ENCODE data around the gene CCSER1.

Gene CCSER1

GRCh38 chr4:90127223-90127705 is at the start of gene CCSER1:
CCSER1 (plus strand) TSS chr4:90127394.
- DNase-seq, result peak; percentile 67

GRCh38 chr4:90078440-90078839 is 48.8 kb upstream of the CCSER1 start:
- no peak for DNase-seq

DNA sequence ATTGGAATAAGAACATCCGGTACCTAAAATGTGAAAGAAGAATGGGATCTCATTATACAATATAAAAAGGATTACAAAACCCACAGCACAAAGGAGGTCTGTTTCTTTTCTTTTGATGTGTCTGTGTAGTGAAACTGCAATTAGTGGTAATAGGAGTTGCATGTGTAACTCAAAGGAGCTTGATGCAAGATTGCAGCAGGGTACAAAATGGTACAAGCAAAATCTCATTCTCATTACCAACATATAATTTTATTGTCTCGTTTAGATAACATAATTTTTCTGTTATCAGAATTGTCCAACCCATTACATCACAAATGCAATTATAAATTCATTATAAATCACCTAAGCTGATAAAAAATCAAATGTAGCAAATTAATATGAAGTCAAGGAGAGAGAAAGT is 47.1 kb upstream of the CCSER1 start:
- no peak for DNase-seq

GRCh38 chr4:90081432-90082144 is 45.6 kb upstream of the CCSER1 start:
- no peak for DNase-seq

DNA sequence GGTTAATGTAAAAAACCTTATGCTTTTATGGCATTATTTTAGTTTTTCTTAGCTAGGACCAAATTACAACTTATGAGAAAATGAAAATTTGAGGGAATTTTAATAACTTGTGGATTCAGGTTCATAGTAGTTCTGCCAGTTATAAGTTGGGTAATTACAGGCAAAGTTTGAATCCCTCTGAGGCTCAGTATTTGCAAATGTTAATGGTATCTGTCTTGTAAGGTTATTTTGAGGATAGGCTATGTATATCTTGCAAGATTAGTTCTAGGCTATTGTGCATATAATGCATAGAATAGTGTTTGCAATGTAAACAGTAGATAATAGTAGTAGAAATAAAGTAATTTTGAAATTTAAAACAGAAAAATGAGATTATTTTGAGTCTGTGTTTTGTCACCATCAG is 44.7 kb upstream of the CCSER1 start:
- DNase-seq, result no peak

DNA sequence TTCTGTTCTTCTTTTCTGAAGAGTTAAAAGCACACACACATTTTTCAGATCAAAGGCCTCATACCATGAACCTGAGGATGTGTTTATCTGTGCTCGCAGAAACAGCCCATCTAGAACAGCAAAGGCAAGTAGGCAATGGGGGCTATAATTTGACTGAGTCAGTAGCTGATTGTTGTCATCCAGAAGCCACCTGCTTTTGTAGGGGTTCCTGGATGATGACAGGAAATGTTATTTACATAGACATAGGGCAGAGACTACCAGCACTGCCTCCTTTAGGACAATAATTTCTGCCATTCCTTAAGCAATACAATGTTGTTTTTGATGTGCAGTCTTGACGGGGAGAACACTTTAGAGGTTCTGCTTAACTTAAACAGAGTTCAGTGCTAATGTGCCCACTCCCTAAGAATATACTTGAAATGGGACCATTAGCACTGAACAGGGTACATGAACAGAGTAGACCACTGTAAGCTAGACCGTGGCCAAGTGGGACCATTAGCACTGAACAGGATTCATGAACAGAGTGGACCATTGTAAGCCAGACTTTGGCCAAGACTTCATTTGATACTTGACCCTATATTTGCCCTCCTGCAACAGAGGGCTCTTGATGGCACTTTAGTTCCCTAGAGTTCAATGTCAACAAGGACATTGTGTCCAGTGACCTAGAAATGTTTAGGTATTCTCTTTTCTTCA is 42.8 kb upstream of the CCSER1 start:
- no peak for DNase-seq

DNA sequence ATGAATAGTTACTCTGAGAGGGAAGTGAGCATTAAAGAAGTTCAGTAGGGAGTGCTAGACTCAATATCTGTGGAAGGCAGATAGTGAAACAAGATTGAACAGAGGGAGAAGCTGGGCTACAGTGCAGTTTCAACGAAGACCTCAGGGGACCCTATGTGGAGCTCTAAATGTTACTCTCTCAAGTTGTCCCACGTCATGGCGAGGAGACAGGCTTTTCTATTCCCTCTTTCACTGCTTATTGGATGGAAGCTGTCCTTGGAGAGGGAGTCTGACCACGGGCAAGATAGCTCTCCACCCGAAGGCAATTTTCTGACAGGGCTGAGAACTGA is 42.3 kb upstream of the CCSER1 start:
- DNase-seq, result no peak

GRCh38 chr4:90093526-90093925 is 33.7 kb upstream of the CCSER1 start:
- no peak for DNase-seq

DNA sequence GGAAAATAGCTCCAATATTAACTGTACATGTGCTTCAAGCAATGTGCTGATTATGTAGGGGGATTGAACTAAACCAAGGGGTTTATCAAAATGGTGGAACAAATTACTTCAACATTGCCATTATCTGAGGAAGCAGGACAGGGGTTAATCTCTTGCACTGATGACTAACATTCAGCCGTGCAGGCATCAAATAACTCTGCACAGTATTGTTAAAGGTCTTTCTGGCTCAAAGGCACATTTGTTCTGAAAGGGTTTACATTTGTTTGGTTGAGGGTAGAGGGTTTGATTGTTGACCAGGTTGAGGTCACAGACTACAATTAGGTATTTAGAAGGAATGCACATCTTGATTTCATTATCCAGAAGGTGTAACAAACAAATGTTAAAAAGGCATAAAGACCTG is 32.2 kb upstream of the CCSER1 start:
- no peak for DNase-seq

DNA sequence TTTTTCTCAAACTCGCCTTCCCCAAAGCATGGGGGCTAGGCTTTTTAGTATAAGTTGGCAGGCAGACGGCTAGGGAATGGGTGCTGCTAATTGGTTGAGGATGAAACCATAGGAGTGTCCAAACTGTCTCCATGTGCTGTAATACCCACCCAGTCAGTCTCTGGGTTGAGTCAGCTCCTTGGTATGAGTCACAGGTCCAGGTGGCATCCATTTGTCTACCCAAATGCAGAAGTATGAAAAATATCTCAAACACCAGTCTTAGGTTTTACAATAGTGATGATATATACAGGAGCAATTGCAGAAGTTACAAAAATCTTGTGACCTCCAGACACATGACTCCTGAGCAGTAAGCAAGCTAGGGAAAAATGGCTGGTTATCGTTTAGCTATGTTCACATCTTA is 27.4 kb upstream of the CCSER1 start:
- DNase-seq, result no peak

GRCh38 chr4:90103991-90104390 is 23.2 kb upstream of the CCSER1 start:
- no peak for DNase-seq

DNA sequence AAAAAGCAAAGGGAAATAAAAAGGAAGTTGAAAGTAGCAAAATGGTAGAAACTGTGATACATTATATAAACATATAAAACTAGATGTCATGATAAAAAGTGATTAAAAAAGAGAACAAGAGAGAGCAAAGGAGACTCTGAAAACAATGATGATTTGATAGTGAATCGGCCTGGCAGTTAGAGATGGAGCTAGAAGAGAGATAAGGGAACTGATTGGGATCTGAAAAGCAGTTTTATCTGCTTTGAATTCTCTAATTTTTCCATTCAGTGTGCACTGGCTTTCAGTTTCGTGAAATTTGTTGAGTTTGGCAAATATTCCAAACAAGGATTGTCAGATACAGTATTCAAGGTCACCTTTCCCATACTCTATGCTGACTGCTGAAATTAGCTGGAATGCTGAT is 21.9 kb upstream of the CCSER1 start:
- no peak for DNase-seq

GRCh38 chr4:90112715-90113114 is 14.5 kb upstream of the CCSER1 start:
- no peak for DNase-seq

GRCh38 chr4:90113881-90114457 is 13.2 kb upstream of the CCSER1 start:
- DNase-seq, result no peak

DNA sequence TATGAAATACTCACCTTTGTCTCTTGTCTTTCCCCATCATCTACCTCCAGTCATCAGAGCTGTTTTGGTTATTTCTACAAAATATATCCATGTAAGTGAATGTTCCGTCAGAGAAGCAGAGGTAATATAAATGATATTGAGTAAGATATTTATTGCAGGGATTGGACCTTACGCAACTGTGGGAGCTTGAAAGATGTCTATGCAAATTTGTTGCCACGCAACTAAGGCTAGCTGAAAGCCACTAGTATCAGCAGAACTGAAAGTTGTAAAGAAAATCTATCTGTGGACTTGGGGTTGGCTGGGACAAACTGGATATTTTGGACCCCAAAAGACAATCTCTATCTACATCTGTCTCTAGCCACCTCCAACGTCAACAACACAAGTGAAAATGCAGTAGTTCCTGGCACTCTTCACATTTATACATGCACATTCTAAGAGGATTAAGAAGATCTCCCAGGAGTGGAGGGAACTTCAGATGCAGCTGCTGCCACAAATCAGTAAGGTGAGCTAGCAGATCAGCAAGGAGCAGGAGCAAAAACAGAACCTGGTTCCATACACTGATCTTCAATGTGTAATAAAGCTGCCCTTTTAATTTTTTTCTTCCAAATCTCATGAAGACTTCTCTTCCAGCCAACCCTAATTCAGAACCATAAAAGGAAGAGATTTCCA is 8.5 kb upstream of the CCSER1 start:
- DNase-seq, result no peak

GRCh38 chr4:90120037-90120436 is 7.2 kb upstream of the CCSER1 start:
- no peak for DNase-seq

DNA sequence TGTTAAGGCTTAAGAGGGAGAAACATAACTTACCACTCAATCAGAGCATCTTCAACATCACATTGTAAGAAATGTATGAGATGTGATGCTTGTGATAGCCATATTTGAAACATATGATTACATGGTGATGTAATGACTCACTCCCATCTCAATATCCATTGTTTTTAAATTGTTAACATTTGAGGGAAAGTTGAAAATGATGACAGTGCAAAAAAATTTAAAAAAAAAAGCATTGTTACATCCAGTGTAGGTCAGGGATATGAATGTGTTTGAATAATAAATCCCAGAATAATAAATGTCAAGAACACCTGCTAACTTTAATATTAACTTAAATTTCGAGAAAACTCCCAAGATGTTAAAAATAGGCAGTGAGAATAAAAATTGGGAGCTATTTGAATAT is 6.4 kb upstream of the CCSER1 start:
- DNase-seq, result no peak

DNA sequence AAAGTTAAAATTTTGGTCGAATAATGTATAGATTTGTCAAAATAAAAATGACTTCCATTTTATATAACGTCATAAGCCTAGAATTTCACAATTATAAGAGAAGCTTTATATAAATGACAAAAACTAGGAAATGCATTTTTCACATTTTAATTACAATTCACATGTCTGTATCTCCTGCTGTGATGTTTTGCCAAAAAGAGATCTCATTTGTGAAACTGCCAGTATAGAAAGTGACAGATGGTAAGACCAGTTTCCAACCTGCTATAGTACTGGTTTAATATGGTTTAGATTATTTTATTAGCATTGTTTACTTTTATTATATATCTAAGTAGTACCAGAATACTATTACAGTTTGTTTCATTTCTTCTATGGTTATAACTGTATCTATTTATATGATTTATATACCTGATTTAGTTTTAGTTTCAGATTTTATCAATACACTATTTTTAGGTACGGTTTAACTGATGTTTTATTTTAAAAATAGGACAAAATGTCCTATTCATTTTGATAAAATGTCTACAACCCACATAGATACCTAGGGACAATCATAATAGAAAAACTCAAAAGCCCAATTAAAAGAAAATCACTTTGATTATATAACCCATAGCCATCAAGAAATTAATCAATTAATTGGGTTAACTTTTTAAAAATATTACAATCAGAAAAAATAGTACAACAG is 5.4 kb upstream of the CCSER1 start:
- no peak for DNase-seq

- DNase-seq, result no peak
These were observed 4.8 kb upstream of the CCSER1 start for GRCh38 chr4:90122355-90122748.

GRCh38 chr4:90124276-90124675 is 2.9 kb upstream of the CCSER1 start:
- DNase-seq, result no peak

GRCh38 chr4:90126805-90127204 is 389 bp upstream of the CCSER1 start:
- no peak for DNase-seq

GRCh38 chr4:90127706-90128345 is 632 bp downstream of the CCSER1 start:
- DNase-seq, result no peak
